GM12878 (cell line): ENCODE results near the gene BRD3. TPM values are rescaled to one million over a fixed set of nuclear protein-coding genes. Genes with fewer than 3 reads are reported as not detected.

Experiments
- ATAC-seq: fragments of 200-7000 bp; cut with Tn5 transposase; 3 replicates; pipeline ENCODE4 v1.9.1; 2020; ENCODE audit warnings: mild to moderate bottlenecking, moderate library complexity
- BruUV-seq: library from RNA; stranded (reverse); fragments of 400-500 nt; replicated peaks from 2 replicates; lab custom pipeline; 2021; lab: Mats Ljungman, UMichigan
- CTCF ChIA-PET: fragments of 300-600 bp; sonication (Branson Sonifier 250); formaldehyde crosslinking; extraction: SDS; loops from one replicate; lab custom pipeline; 2021; ENCODE audit warnings: inconsistent platforms; lab: Yijun Ruan, JAX
- POLR2A ChIA-PET: fragments of 350-600 bp; formaldehyde crosslinking; extraction: SDS; loops from one replicate; lab custom pipeline; 2021; ENCODE audit warnings: inconsistent platforms; lab: Charles Lee
- RAD21 ChIA-PET: fragments of 300-600 bp; sonication (Branson Sonifier 250); formaldehyde crosslinking; loops from one replicate; lab custom pipeline; 2023; ENCODE audit warnings: antibody characterized with exemption; ENCODE audit not compliant: unreplicated experiment; lab: Charles Lee
- SMC1A ChIA-PET: fragments of 300-600 bp; sonication (Branson Sonifier 250); formaldehyde crosslinking; loops from one replicate; lab custom pipeline; 2023; ENCODE audit not compliant: unreplicated experiment, uncharacterized antibody; lab: Charles Lee
- DNase-seq: peaks from one replicate; pipeline ENCODE4 v3.0.0-alpha.2; 2011; ENCODE audit warnings: low read depth, low spot score
- FAIRE-seq: peaks from 3 replicates; lab custom pipeline; 2011; peaks lifted over from hg19 to GRCh38; lab: Jason Lieb, UNC
- H2AFZ ChIP-seq: 2 replicates; pipeline ENCODE4 v1.6.0; 2011; ENCODE audit warnings: low read depth, low read length, control low read depth; ENCODE audit not compliant: control insufficient read depth
- H3K27ac ChIP-seq: 2 replicates; pipeline ENCODE4 v1.5.1; 2011; ENCODE audit warnings: control low read depth; ENCODE audit not compliant: control insufficient read depth, insufficient read depth
- H3K27me3 ChIP-seq, 2 experiments: replicated peaks in 1 of 2; 2 replicates each; pipeline versions ENCODE4 v1.6.0 to v1.6.1; 2011; ENCODE audit warnings: low read length in 1 of 2; ENCODE audit not compliant: control insufficient read depth in 2 of 2, insufficient read depth in 2 of 2
- H3K36me3 ChIP-seq, 2 experiments: 2 replicates each; pipeline ENCODE4 v1.5.1; 2011; ENCODE audit warnings: low read length in 1 of 2; ENCODE audit not compliant: control insufficient read depth in 2 of 2, insufficient read depth in 2 of 2
- H3K4me1 ChIP-seq: 2 replicates; pipeline ENCODE4 v1.6.1; 2011; ENCODE audit warnings: mild to moderate bottlenecking, low read length, moderate library complexity, mixed read lengths; ENCODE audit not compliant: control insufficient read depth, insufficient read depth
- H3K4me2 ChIP-seq: 2 replicates; pipeline ENCODE4 v1.6.0; 2011; ENCODE audit warnings: control low read depth; ENCODE audit not compliant: control insufficient read depth, insufficient read depth
- H3K4me3 ChIP-seq: fragments of 200-600 bp; sonication (generic); 2 replicates; pipeline ENCODE4 v1.5.1; 2016
- H3K79me2 ChIP-seq: 2 replicates; pipeline ENCODE4 v1.6.0; 2011; ENCODE audit warnings: low read length; ENCODE audit not compliant: control insufficient read depth, insufficient read depth
- H3K9ac ChIP-seq: 2 replicates; pipeline ENCODE4 v1.8.0; 2011; ENCODE audit warnings: low read length, control low read depth, mixed read lengths; ENCODE audit not compliant: control insufficient read depth, insufficient read depth
- H3K9me3 ChIP-seq: replicated peaks from 3 replicates; pipeline ENCODE4 v1.5.1; 2011; ENCODE audit warnings: mild to moderate bottlenecking, low read length; ENCODE audit not compliant: control insufficient read depth, insufficient read depth
- H4K20me1 ChIP-seq: 2 replicates; pipeline ENCODE4 v1.6.0; 2011; ENCODE audit not compliant: control insufficient read depth, insufficient read depth
- ATF2 ChIP-seq: IDR thresholded peaks from 2 replicates; pipeline ENCODE4 v1.6.1; 2012; ENCODE audit warnings: low read length, inconsistent platforms
- BMI1 ChIP-seq: fragments of 450-650 bp; IDR thresholded peaks from 2 replicates; pipeline ENCODE4 v1.6.1; 2016; ENCODE audit warnings: mild to moderate bottlenecking, moderate library complexity, borderline replicate concordance
- CBX3 ChIP-seq: fragments of 200-600 bp; sonication (generic); IDR thresholded peaks from 2 replicates; pipeline ENCODE4 v1.6.1; 2016; ENCODE audit warnings: low read depth, borderline replicate concordance
- IKZF2 ChIP-seq, 2 experiments: fragments of 450-650 bp; IDR thresholded peaks; 2 replicates each; pipeline ENCODE4 v1.6.1; 2017; ENCODE audit warnings: mild to moderate bottlenecking in 2 of 2, moderate library complexity in 2 of 2
- IRF4 ChIP-seq: IDR thresholded peaks from 2 replicates; pipeline ENCODE4 v1.6.1; 2011; ENCODE audit warnings: low read depth, low read length
- MTA3 ChIP-seq: IDR thresholded peaks from 2 replicates; pipeline ENCODE4 v1.6.1; 2012; ENCODE audit warnings: low read length, inconsistent platforms, borderline replicate concordance
- MYC ChIP-seq: IDR thresholded peaks from 2 replicates; pipeline ENCODE4 v1.6.1; 2011; ENCODE audit warnings: mild to moderate bottlenecking, low read length, moderate library complexity, inconsistent platforms; ENCODE audit not compliant: insufficient read depth, insufficient replicate concordance, insufficient read length, severe bottlenecking
- NBN ChIP-seq: fragments of 450-650 bp; IDR thresholded peaks from 2 replicates; pipeline ENCODE4 v1.6.1; 2016
- PAX8 ChIP-seq: fragments of 450-650 bp; IDR thresholded peaks from 2 replicates; pipeline ENCODE4 v1.6.1; 2017; ENCODE audit warnings: mild to moderate bottlenecking, moderate library complexity
- SKIL ChIP-seq: fragments of 450-650 bp; IDR thresholded peaks from 2 replicates; pipeline ENCODE4 v1.6.1; 2017; ENCODE audit warnings: mild to moderate bottlenecking, low read depth, inconsistent platforms; ENCODE audit not compliant: poor library complexity, severe bottlenecking
- SMAD5 ChIP-seq: IDR thresholded peaks from 2 replicates; pipeline ENCODE4 v1.6.1; 2016; ENCODE audit warnings: antibody characterized with exemption, low read depth
- TAF1 ChIP-seq: IDR thresholded peaks from 2 replicates; pipeline ENCODE4 v1.6.1; 2011; ENCODE audit warnings: mild to moderate bottlenecking, low read depth, low read length, borderline replicate concordance
- ZBTB40 ChIP-seq: fragments of 450-650 bp; IDR thresholded peaks from 2 replicates; pipeline ENCODE4 v1.6.1; 2016; ENCODE audit warnings: mild to moderate bottlenecking, moderate library complexity, borderline replicate concordance
- ZNF384 ChIP-seq: IDR thresholded peaks from 2 replicates; pipeline ENCODE4 v1.6.1; 2012; ENCODE audit warnings: low read depth, mild to moderate bottlenecking, low read length, improper control_type of control experiment, borderline replicate concordance
- WGBS: methylation state at CpG from one replicate; pipeline ENCODE4 v1.1.6; 2016; ENCODE audit warnings: low lambda C conversion rate; ENCODE audit not compliant: insufficient replicate concordance, insufficient coverage; ENCODE audit errors: missing lambda C conversion rate; 5-methylcytosine and 5-hydroxymethylcytosine counted together
- in situ Hi-C: fragments of 300-500 bp; cut with MboI; formaldehyde crosslinking; loops from 9 replicates; pipeline ENCODE4 v1.14.3; 2018; ENCODE audit warnings: mixed read lengths
- intact Hi-C: fragments of 100-400 bp; cut with micrococcal nuclease; formaldehyde crosslinking; loops from one replicate; pipeline ENCODE4 v1.14.2; 2022; ENCODE audit not compliant: unreplicated experiment
- polyA plus RNA-seq, 11 experiments: library from polyadenylated mRNA; depleted of rRNA in 4 of 11; unstranded in 6 of 11; stranded (reverse) in 5 of 11; fragments of >200 nt; fragmentation: Nextera tagmentation in 4 of 11; fragmentation: Illumina TruSeq in 1 of 11; extraction: Ambion mirVana in 4 of 11; extraction: Trizol in 1 of 11; gene quantifications; 1 replicate in 1 of 11; 2 replicates in 10 of 11; pipeline versions ENCODE4 v1.2.1 to v1.2.3, GENCODE V29; 2011 to 2016; ENCODE audit warnings: inconsistent platforms in 2 of 11, missing spikeins in 2 of 11, low read depth in 1 of 11
- total RNA-seq, 4 experiments: library from RNA; depleted of rRNA in 3 of 4; stranded (reverse); fragments of >200 nt in 3 of 4; fragmentation: Illumina TruSeq in 1 of 4; extraction: Trizol in 1 of 4; gene quantifications; 2 replicates each; pipeline versions ENCODE4 v1.2.1 to v1.2.3, GENCODE V29; 2013 to 2021

The BRD3 gene
- total and polyA plus RNA-seq, 10 of the 15 experiments (the other 5 are each of a cell fraction or from before 2014, with no cell fraction given) = 0.53 to 20.8 (median 4.8) TPM

- no peak overlapping the region; the same call in 1 of the 2 replicates for H2AFZ ChIP-seq
- H3K4me3 ChIP-seq = no peak overlapping the region
- H3K27ac ChIP-seq = no peak overlapping the region
- no peaks in the 10 kb centered on the region; a peak in 1 of 4 replicates for H3K36me3 ChIP-seq
- in situ Hi-C loops = loop anchor here (25.0 kb wide), 1 partner anchor 487 kb away; the partner anchor contains the start of gene ADAMTSL2
- peak overlapping the region; percentile 41; the same call in 1 of the 2 replicates for H3K4me2 ChIP-seq
- no peaks in the 10 kb centered on the region for H3K79me2 ChIP-seq
- no peak for DNase-seq
- ChIA-PET SMC1A (interaction anchor here (0.8 to 1.8 kb wide), 4 partner anchors 15 to 248 kb away, joined by 3 to 5 read pairs (median 4); no protein-coding TSS in a partner anchor), POLR2A (interaction anchor here (0.6 to 0.9 kb wide), 2 partner anchors 112 to 120 kb away, joined by 3 to 5 read pairs; partner anchors contain the start of gene WDR5), CTCF (interaction anchor here (1.0 to 1.6 kb wide), 3 partner anchors 7 to 29 kb away, joined by 3 read pairs; no protein-coding TSS in a partner anchor), RAD21 (interaction anchor here (0.7 to 2.3 kb wide), 4 partner anchors 19 to 141 kb away, joined by 3 to 7 read pairs (median 5); partner anchors contain the start of gene WDR5)
- no TSS peak for BruUV-seq
- H3K9me3 ChIP-seq = no peaks in the 10 kb centered on the region
- WGBS = 70% methylated on average over 4 of the region's 4 CpGs
- intact Hi-C loops = no loop called here
- H3K27me3 ChIP-seq = no peaks in the 10 kb centered on the region
- no peak for FAIRE-seq
- no peaks in the 10 kb centered on the region for H4K20me1 ChIP-seq
- H3K4me1 ChIP-seq = peaks cover 5% of the 10 kb centered on the region
- H3K9ac ChIP-seq = no peak overlapping the region
- ATAC-seq = no peak
- TF ChIP-seq PAX8 = no peak
- no peak for TF ChIP-seq ATF2
- TF ChIP-seq ZBTB40 = no peak
- TF ChIP-seq MTA3 = no peak
- TF ChIP-seq SKIL = no peak
- TF ChIP-seq SMAD5 = no peak
- no peak for TF ChIP-seq MYC
- TF ChIP-seq ZNF384 = no peak
- TF ChIP-seq TAF1 = no peak
- no peak for TF ChIP-seq IKZF2 (IDR thresholded peaks at IDR 0.05)
- TF ChIP-seq IRF4 = no peak
- no peak for TF ChIP-seq CBX3
- TF ChIP-seq NBN = no peak
- no peak for TF ChIP-seq BMI1
Measured at GRCh38 chr9:134024214-134024792, 43.5 kb downstream of the BRD3 start.
